Smooth muscle cell (in vitro differentiated cells): ENCODE measurements around the gene ATF4. TPM values are rescaled to one million over a fixed set of nuclear protein-coding genes. Genes with fewer than 3 reads are reported as not detected.

Experiments used
- DNase-seq: peaks from one replicate; lab custom pipeline; 2025; ENCODE audit not compliant: unreplicated experiment; lab: John Stamatoyannopoulos, UW
- H2AFZ ChIP-seq: fragments of 200-600 bp; sonication (generic); 2 replicates; pipeline ENCODE4 v1.6.0; 2016; ENCODE audit warnings: antibody characterized with exemption, low read depth, mild to moderate bottlenecking
- H3F3A ChIP-seq: fragments of 200-600 bp; sonication (generic); 2 replicates; pipeline ENCODE4 v1.6.0; 2017; ENCODE audit warnings: antibody characterized with exemption, low read depth
- H3K27ac ChIP-seq: fragments of 200-600 bp; sonication (generic); 2 replicates; pipeline ENCODE4 v1.5.1; 2016; ENCODE audit warnings: low read depth, mild to moderate bottlenecking
- H3K27me3 ChIP-seq: fragments of 200-600 bp; sonication (generic); 2 replicates; pipeline ENCODE4 v1.6.1; 2016; ENCODE audit warnings: low read depth, mild to moderate bottlenecking
- H3K36me3 ChIP-seq: fragments of 200-600 bp; sonication (generic); 2 replicates; pipeline ENCODE4 v1.5.1; 2016; ENCODE audit warnings: low read depth
- H3K4me1 ChIP-seq: fragments of 200-600 bp; sonication (generic); 2 replicates; pipeline ENCODE4 v1.5.1; 2016; ENCODE audit warnings: low read depth
- H3K4me2 ChIP-seq: fragments of 200-600 bp; sonication (generic); 2 replicates; pipeline ENCODE4 v1.6.0; 2016; ENCODE audit warnings: mild to moderate bottlenecking
- H3K4me3 ChIP-seq: fragments of 200-600 bp; sonication (generic); 2 replicates; pipeline ENCODE4 v1.5.1; 2016; ENCODE audit warnings: mild to moderate bottlenecking
- H3K79me2 ChIP-seq: fragments of 200-600 bp; sonication (generic); 2 replicates; pipeline ENCODE4 v1.6.0; 2016; ENCODE audit warnings: low read depth, mild to moderate bottlenecking
- H3K9ac ChIP-seq: fragments of 200-600 bp; sonication (generic); 2 replicates; pipeline ENCODE4 v1.6.0; 2016; ENCODE audit warnings: low read depth
- H3K9me3 ChIP-seq: fragments of 200-600 bp; sonication (generic); replicated peaks from 2 replicates; pipeline ENCODE4 v1.5.1; 2016; ENCODE audit warnings: low read depth
- H4K20me1 ChIP-seq: fragments of 200-600 bp; sonication (generic); 2 replicates; pipeline ENCODE4 v1.6.0; 2016; ENCODE audit warnings: low read depth
- WGBS: methylation state at CpG from one replicate; pipeline ENCODE4 v1.1.7; 2016; ENCODE audit warnings: low lambda C conversion rate; 5-methylcytosine and 5-hydroxymethylcytosine counted together
- polyA plus RNA-seq: library from polyadenylated mRNA; unstranded; fragments of >200 nt; fragmentation: Nextera tagmentation; extraction: Ambion mirVana; gene quantifications from 2 replicates; pipeline ENCODE4 v1.2.1, GENCODE V29; 2016
- total RNA-seq: library from RNA; depleted of rRNA; stranded (reverse); fragments of >200 nt; gene quantifications from 2 replicates; pipeline ENCODE4 v1.2.3, GENCODE V29; 2014
- TF ChIP-seq, protein P1 (sequence below): fragments of 200-600 bp; sonication (generic); IDR thresholded peaks from 2 replicates; pipeline ENCODE4 v1.5.1; 2017; ENCODE audit warnings: borderline replicate concordance, mild to moderate bottlenecking, antibody characterized with exemption; ENCODE audit not compliant: insufficient read depth, poor library complexity, severe bottlenecking

The ATF4 gene
- total and polyA plus RNA-seq, 2 experiments from 2014 or later, result 288 to 421 TPM

- Histone ChIP-seq H3K36me3 (no peaks in the 10 kb centered on the region), H3K4me3 (no peak overlapping the region), H3K9ac (no peak overlapping the region), H3K9me3 (no peaks in the 10 kb centered on the region), H3K27me3 (no peaks in the 10 kb centered on the region), H4K20me1 (peaks cover 5% of the 10 kb centered on the region), H3K4me2 (no peak overlapping the region), H3K27ac (no peak overlapping the region), H2AFZ (no peak overlapping the region), H3F3A (peaks cover 16% of the 10 kb centered on the region), H3K4me1 (peaks cover 14% of the 10 kb centered on the region), H3K79me2 (no peaks in the 10 kb centered on the region)
- no peak for DNase-seq
- TF ChIP-seq, protein P1, sequence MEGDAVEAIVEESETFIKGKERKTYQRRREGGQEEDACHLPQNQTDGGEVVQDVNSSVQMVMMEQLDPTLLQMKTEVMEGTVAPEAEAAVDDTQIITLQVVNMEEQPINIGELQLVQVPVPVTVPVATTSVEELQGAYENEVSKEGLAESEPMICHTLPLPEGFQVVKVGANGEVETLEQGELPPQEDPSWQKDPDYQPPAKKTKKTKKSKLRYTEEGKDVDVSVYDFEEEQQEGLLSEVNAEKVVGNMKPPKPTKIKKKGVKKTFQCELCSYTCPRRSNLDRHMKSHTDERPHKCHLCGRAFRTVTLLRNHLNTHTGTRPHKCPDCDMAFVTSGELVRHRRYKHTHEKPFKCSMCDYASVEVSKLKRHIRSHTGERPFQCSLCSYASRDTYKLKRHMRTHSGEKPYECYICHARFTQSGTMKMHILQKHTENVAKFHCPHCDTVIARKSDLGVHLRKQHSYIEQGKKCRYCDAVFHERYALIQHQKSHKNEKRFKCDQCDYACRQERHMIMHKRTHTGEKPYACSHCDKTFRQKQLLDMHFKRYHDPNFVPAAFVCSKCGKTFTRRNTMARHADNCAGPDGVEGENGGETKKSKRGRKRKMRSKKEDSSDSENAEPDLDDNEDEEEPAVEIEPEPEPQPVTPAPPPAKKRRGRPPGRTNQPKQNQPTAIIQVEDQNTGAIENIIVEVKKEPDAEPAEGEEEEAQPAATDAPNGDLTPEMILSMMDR, result peak; percentile 65
- 47% methylated on average over 13 of the region's 13 CpGs for WGBS
Measured at GRCh38 chr22:39496131-39496838, 24.1 kb upstream of the ATF4 start.

DNA sequence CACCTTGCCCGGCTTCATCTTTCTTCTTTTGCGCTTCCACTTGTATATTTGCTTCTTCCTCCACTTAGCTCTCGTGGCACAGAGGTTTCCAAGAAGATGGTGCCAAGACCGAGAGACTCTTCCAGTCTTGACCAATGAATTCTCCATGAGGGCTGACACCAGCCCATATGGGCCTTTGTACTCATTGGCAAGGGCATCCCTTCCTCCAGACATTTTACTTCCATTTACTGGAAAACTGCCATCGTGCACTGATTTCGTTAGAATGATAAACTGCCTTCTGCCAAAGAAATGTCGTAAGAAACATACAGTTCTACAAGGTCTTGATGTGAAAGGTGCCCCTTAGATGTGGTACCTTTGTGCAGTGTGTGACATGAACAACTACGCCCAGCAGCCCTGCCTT is 22.9 kb upstream of the ATF4 start:
- 96% methylated on average over 8 of the region's 8 CpGs for WGBS
- TF ChIP-seq, protein P1, result no peak
- no peak overlapping the region for H3K9ac ChIP-seq
- H3K4me3 ChIP-seq, result no peak overlapping the region
- no peaks in the 10 kb centered on the region for H3K27me3 ChIP-seq
- no peak overlapping the region for H3K27ac ChIP-seq
- no peak overlapping the region for H3K4me2 ChIP-seq
- H3K4me1 ChIP-seq, result peaks cover 19% of the 10 kb centered on the region
- no peaks in the 10 kb centered on the region for H3K36me3 ChIP-seq
- no peaks in the 10 kb centered on the region for H3K9me3 ChIP-seq
- no peak overlapping the region for H2AFZ ChIP-seq
- H4K20me1 ChIP-seq, result peaks cover 5% of the 10 kb centered on the region
- H3K79me2 ChIP-seq, result peaks cover under 1% of the 10 kb centered on the region
- H3F3A ChIP-seq, result peaks cover 23% of the 10 kb centered on the region
- DNase-seq, result no peak

DNA sequence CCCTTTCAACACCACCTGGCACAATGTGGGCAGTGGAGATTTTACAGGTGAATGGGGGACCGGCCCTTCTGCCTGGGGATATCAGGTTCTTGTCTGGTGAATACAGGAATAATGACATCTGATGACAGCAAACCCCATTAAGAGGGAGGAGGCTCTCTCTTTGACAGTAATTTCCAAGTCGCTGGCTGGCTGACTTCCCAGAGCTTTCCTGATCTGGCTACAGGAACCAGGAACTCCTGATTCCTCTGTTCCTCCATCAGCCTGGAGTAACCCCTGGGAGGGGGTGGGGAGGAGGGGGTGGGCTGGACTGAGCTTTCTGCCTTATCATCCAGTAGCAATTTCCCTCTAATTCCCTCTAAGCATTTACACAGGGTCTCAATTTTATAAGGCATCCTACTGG is 22.0 kb upstream of the ATF4 start:
- Histone ChIP-seq H3K9ac (no peak overlapping the region), H3K4me2 (no peak overlapping the region), H3F3A (peaks cover 21% of the 10 kb centered on the region), H3K27me3 (no peaks in the 10 kb centered on the region), H3K4me3 (no peak overlapping the region), H3K27ac (no peak overlapping the region), H3K9me3 (no peaks in the 10 kb centered on the region), H4K20me1 (peaks cover 2% of the 10 kb centered on the region), H2AFZ (no peak overlapping the region), H3K4me1 (peaks cover 24% of the 10 kb centered on the region), H3K79me2 (peaks cover 10% of the 10 kb centered on the region), H3K36me3 (no peaks in the 10 kb centered on the region)
- TF ChIP-seq, protein P1, result no peak
- no peak for DNase-seq
- 42% methylated on average over 2 of the region's 2 CpGs for WGBS

DNA sequence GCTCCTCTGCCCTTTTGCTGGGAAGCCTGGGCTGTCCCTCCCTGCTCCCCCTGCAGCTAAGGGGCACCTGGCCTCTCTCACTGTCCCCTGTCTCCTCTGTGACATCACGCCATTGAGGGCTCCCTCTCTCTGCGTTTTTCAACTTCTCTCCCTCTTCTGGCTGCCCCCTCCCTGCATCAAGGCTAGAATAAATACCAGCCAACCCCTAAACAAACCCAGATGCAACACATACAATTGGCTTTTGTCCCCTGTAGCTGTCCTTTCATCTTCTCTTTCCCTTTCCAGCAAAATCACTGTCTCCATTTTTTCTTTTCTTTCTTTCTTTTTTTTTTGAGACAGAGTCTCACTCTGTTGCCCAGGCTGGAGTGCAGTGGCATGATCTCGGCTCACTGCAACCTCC is 21.6 kb upstream of the ATF4 start:
- Histone ChIP-seq H3K4me1 (peaks cover 28% of the 10 kb centered on the region), H3K9ac (no peak overlapping the region), H4K20me1 (no peaks in the 10 kb centered on the region), H3K4me3 (no peak overlapping the region), H3K27ac (no peak overlapping the region), H3K9me3 (no peaks in the 10 kb centered on the region), H3F3A (peaks cover 17% of the 10 kb centered on the region), H3K79me2 (peaks cover 14% of the 10 kb centered on the region), H3K27me3 (no peaks in the 10 kb centered on the region), H3K36me3 (no peaks in the 10 kb centered on the region), H3K4me2 (no peak overlapping the region), H2AFZ (no peak overlapping the region)
- no peak for DNase-seq
- TF ChIP-seq, protein P1, result no peak
- WGBS, result 44% methylated on average over 3 of the region's 3 CpGs
